Measurements from ENCODE around the gene ZMYM5. TPM values are rescaled to one million over a fixed set of nuclear protein-coding genes. Genes with fewer than 3 reads are reported as not detected.

The ZMYM5 gene
- total and polyA plus RNA-seq, 2 of the 13 experiments (the other 11 are each of a cell fraction or from before 2014, with no cell fraction given): 7.8 to 9.4 TPM

GRCh38 chr13:19818223-19818842, 45.1 kb downstream of the ZMYM5 start:
- no peaks in the 10 kb centered on the region for H4K20me1 ChIP-seq (ENCODE audit: insufficient read depth, low read length)
- no peaks in the 10 kb centered on the region for H3K4me1 ChIP-seq (ENCODE audit: insufficient read depth, low read length)
- H3K27me3 ChIP-seq (ENCODE audit: control insufficient read depth in 1 of 2, insufficient read depth in 2 of 2, low read length in 2 of 2): no peaks in the 10 kb centered on the region
- POLR2A ChIA-PET: interaction anchor here (0.6 kb wide), 1 partner anchor 58 kb away, joined by 3 read pairs; no protein-coding TSS in a partner anchor
- ATAC-seq (peak; percentile 95), FAIRE-seq (no peak), DNase-seq (ENCODE audit: low spot score) (peak; percentile 4)
- no peak overlapping the region for H3K4me2 ChIP-seq (ENCODE audit: low read depth, low read length)
- intact Hi-C loops (cut with micrococcal nuclease; ENCODE audit: unreplicated experiment) (no loop called here), in situ Hi-C loops (cut with HindIII; ENCODE audit: extremely low pct_ligation_motif_present, low pct_unique_long_range_greater_than_20kb) (no loop called here)
- CTCF ChIA-PET (ENCODE audit: low intra/inter-chr PET ratio, low total read pairs): no interaction called here
- 0 out of 5 replicates have a peak, but pooled peaks cover 0 to 2% of the 10 kb centered on the region in 2 experiments for H3K36me3 ChIP-seq (replicated peaks in 1 of 2; ENCODE audit: control insufficient read depth in 1 of 2, insufficient read depth in 2 of 2, low read length in 2 of 2)
- H3K79me2 ChIP-seq (ENCODE audit: insufficient read depth, low read length): no peaks in the 10 kb centered on the region
- no TSS peak for BruUV-seq (replicated peaks)
- WGBS (ENCODE audit: low lambda C conversion rate): 87% methylated on average over 5 of the region's 27 CpGs
- no peak overlapping the region for H3K4me3 ChIP-seq (replicated peaks in 1 of 3; ENCODE audit: insufficient read depth in 1 of 3, low read depth in 2 of 3, low read length in 3 of 3)
- H3K27ac ChIP-seq (ENCODE audit: extremely low read length, insufficient read depth, low read length): no peak overlapping the region
- no peak overlapping the region for H2AFZ ChIP-seq (ENCODE audit: low read length)
- H3K9ac ChIP-seq (ENCODE audit: insufficient read depth, low read depth, low read length): no peak overlapping the region
- no peaks in the 10 kb centered on the region for H3K9me3 ChIP-seq (ENCODE audit: low read length)
- TF ChIP-seq, protein P1, sequence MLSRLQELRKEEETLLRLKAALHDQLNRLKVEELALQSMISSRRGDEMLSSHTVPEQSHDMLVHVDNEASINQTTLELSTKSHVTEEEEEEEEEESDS (CRISPR knock-in tag; IDR thresholded peaks at IDR 0.05; ENCODE audit: borderline replicate concordance): no peak
- no peak for TF ChIP-seq KLF15 (CRISPR knock-in tag; IDR thresholded peaks at IDR 0.05; ENCODE audit: borderline replicate concordance)
- TF ChIP-seq ZNF20 (CRISPR knock-in tag; IDR thresholded peaks at IDR 0.05): no peak
- TF ChIP-seq RAD21 (CRISPR knock-in tag; IDR thresholded peaks at IDR 0.05): 0 out of 2 replicates have a peak, but pooled peaks have one; percentile 21
- TF ChIP-seq ZNF343 (CRISPR knock-in tag; IDR thresholded peaks at IDR 0.05): no peak
- peak; percentile 32; the same call in 1 of the 2 replicates for TF ChIP-seq ZNF687 (CRISPR knock-in tag; IDR thresholded peaks at IDR 0.05)
- TF ChIP-seq HNF4G (IDR thresholded peaks at IDR 0.05; ENCODE audit: borderline replicate concordance, low read depth, low read length): no peak
- TF ChIP-seq HNF4G (CRISPR knock-in tag; IDR thresholded peaks at IDR 0.05; ENCODE audit: borderline replicate concordance, low read depth): no peak
- no peak for TF ChIP-seq U2AF1 (optimal IDR thresholded peaks at IDR 0.05; ENCODE audit: low read depth, low read length)
- no peak for TF ChIP-seq ZNF264 (CRISPR knock-in tag; IDR thresholded peaks at IDR 0.05)
- peak; percentile 55 for TF ChIP-seq STAG1 (CRISPR knock-in tag; IDR thresholded peaks at IDR 0.05)
- TF ChIP-seq ZNF768 (CRISPR knock-in tag; IDR thresholded peaks at IDR 0.05): peak; percentile 38; the same call in 1 of the 2 replicates
- no peak for TF ChIP-seq KMT2A (CRISPR knock-in tag; IDR thresholded peaks at IDR 0.05)
- no peak for TF ChIP-seq ZNF780A (CRISPR knock-in tag; IDR thresholded peaks at IDR 0.05)
- TF ChIP-seq, protein P2, sequence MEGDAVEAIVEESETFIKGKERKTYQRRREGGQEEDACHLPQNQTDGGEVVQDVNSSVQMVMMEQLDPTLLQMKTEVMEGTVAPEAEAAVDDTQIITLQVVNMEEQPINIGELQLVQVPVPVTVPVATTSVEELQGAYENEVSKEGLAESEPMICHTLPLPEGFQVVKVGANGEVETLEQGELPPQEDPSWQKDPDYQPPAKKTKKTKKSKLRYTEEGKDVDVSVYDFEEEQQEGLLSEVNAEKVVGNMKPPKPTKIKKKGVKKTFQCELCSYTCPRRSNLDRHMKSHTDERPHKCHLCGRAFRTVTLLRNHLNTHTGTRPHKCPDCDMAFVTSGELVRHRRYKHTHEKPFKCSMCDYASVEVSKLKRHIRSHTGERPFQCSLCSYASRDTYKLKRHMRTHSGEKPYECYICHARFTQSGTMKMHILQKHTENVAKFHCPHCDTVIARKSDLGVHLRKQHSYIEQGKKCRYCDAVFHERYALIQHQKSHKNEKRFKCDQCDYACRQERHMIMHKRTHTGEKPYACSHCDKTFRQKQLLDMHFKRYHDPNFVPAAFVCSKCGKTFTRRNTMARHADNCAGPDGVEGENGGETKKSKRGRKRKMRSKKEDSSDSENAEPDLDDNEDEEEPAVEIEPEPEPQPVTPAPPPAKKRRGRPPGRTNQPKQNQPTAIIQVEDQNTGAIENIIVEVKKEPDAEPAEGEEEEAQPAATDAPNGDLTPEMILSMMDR (CRISPR knock-in tag; IDR thresholded peaks at IDR 0.05): peak; percentile 78
- no peak for TF ChIP-seq PAWR (CRISPR knock-in tag; IDR thresholded peaks at IDR 0.05; ENCODE audit: borderline replicate concordance)
- peak; percentile 52; the same call in 1 of the 2 replicates for TF ChIP-seq HOXA3 (CRISPR knock-in tag; IDR thresholded peaks at IDR 0.05)

Measured in HepG2 (cell line).